Stimulated activated CD4-positive, alpha-beta T cell treated with anti-CD3 and anti-CD28 coated beads, Interleukin-2, amount 100 ng/mL, for 4 hours (primary cell): Measurements from ENCODE around the gene GPAT2.
A peak's percentile ranks its signal among the peaks of the same experiment; 100 is the strongest.
"Not testable (repeated sequence)": the region's sequence is repeated elsewhere in the genome, so short reads cannot be mapped to it uniquely, and the experiment has no call there.

Source experiments
- DNase-seq: peaks from one replicate; pipeline ENCODE4 v3.0.0-alpha.2; 2020; ENCODE audit warnings: low read depth

GPAT2 gene

GRCh38 chr2:96064760-96065159 lies 30.0 kb upstream of the GPAT2 start:
- not testable (repeated sequence) for DNase-seq

DNA sequence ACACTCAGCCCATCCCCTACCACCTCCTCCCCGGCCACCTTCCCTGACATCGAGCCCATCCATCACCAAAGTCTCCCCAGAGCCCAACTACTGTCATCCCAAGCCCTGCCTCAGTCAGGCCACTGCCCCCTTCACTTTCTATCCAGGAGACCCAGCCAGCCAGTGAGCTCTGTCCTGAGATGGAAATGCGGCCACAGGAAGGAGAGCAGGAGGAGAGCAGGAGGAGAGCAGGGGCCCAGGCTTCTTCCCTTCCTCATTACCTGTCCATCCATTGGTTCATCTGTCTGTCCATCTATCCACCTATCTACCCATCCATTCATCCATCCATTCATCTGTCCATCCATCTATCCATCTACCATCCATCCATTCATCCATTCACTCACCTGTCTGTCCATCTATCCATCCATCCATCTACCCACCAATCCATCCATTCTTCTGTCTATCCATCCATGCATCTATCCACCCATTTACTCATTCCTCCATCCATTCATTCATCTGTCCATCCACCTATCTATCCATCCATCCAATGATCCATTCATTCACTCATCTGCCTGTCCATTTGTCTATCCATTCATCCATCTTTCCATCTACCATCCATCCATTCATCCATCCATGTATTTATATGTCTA lies 29.4 kb upstream of the GPAT2 start:
- not testable (repeated sequence) for DNase-seq

- DNase-seq, result peak; percentile 36
Observed at GRCh38 chr2:96063116-96063899, 28.6 kb upstream of the GPAT2 start.

GRCh38 chr2:96062483-96062882 lies 27.8 kb upstream of the GPAT2 start:
- DNase-seq, result not testable (repeated sequence)

DNA sequence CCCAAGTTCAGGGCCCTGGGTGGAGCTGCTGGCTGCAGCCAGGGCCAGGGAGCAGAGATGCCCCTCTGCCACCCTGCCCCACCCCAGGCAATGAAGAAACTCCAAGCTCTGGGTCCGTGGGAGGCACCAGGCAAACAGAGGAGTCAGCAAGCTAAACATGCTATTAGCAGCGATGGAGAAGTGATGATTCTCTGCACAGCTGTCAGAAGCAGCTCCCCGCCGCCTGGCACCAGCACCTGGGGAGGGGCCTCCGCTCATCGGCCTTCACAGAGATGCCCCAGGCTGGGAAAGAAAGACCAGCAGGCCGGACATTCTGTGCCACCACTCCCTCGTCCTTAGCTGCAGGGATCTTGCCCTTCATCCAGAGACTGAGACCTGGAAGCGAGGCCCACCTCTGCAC lies 27.2 kb upstream of the GPAT2 start:
- not testable (repeated sequence) for DNase-seq

DNA sequence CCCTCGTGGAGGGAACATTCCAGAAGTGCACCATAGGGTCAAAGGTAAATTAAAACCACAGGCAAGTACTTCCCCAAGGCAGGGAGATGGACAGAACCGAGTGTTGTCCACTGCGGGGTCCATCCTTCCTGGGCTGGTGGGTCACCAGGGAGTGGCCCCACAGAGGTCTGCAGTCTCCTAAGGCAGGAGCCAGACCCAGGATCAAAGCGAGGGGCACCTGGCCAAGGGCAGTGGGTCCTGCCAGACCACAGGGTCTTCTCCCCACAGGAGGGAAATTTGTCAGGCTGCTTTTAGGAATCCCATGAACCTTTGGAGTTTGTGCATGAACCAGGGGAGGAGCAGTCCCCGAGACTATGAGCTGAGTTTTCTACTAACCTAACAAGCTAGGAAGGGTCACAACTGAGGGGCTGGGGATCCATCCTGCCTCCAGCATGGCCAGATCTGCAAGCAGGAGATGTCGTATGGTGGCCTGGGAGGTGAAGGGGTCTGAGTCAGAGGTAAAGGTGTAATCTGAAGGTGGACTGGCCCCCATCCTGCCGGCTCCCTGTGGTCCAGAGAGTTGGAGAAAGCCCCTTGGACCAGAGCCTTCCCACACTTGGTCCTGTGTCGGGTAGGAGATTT lies 26.6 kb upstream of the GPAT2 start:
- DNase-seq, result not testable (repeated sequence)

- DNase-seq, result not testable (repeated sequence)
Observed at GRCh38 chr2:96060325-96060724, 25.6 kb upstream of the GPAT2 start.

DNA sequence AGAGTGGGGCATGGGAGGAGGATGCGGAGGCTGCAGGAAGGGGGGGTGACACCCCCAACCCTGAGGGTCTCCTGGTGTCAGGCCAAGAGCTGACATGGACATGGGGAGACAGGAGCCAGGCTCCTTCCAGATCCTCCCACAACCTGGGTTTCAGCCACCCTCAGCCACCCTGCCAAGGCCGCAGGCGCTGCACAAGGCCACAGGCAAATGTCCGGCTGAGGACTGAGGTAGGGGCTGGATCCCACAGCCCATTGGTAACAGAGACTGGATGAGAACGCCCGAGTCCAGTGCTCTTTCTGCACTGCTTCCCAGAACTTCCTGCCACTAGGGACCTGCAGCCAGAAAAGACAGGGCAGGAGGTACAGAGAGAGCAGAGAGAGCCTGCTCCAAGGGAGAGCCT lies 24.7 kb upstream of the GPAT2 start:
- DNase-seq, result not testable (repeated sequence)

DNA sequence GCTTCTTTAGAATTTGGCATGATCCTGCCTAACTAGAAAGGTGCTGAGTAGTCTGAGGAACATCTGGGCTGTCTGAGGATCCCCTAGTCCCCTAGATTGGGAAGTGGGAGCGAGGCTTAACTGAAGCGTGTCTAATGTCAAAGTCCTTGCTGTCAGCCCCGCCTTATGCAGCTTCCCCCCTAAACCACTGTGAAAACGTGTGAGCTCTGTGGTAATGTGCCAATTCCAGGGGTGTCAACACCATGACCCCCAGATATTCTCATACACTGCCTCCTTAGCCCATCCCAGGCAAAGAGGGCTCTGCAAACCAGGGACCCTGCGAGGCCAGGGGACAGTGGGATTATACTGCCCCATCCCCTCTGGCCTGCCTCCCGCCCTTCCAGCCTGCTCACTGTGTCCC lies 21.1 kb upstream of the GPAT2 start:
- DNase-seq, result not testable (repeated sequence)

GRCh38 chr2:96054537-96054936 lies 19.8 kb upstream of the GPAT2 start:
- not testable (repeated sequence) for DNase-seq

DNA sequence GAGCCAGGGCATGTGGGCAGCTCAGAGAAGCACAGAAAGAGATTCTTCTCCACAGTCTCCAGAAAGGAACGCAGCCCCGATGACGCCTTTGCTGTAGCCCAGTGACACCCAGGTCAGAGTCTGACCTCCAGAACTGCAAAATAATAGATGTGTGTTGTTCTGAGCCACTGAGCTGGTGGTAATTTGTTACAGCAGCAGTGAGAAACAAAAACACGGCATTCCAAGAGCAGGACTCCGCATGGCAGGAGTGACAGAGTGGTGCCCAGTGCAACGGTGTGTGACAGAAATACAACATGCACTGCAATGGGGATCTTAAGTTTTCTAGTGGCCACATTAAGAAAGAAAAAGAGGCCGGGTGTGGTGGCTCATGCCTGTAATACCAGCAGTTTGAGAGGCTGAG lies 18.7 kb upstream of the GPAT2 start:
- not testable (repeated sequence) for DNase-seq

DNA sequence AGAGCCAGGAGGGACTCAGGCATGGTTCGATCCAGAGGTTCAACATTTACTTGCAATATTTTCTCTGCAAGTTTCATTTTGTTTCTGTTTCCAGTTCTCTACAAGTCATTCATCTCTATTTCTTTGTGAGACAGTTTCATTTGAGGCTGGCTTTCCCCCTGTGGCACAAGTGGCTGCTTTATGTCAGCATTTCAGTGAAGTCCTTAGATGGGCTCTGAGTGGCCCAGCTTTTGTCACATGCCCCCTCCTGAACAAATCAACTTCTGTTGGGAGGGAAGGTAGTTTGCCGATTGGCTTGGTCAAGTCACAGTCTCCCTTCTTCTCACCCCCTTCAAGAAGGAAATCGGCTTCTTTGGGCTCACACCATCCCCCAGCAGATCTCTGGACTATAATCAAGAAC lies 17.9 kb upstream of the GPAT2 start:
- DNase-seq, result not testable (repeated sequence)

DNA sequence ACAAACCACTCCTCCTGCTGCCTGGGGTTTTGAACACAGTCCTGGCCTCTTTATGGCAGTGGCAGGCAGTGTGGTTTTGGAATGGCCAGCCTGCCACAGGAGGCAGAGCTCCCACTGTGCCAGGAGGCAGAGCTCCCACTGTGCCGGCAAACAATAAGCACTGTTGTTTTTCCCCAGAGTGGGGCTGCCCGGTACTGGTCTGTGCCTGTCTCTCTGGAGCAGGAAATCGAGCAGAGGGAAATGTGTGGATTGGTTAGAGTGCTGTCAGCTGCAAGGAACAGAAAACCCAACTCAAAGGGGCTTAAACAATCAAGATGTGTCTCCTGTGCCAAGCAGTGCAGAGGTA lies 15.2 kb upstream of the GPAT2 start:
- DNase-seq, result not testable (repeated sequence)

DNA sequence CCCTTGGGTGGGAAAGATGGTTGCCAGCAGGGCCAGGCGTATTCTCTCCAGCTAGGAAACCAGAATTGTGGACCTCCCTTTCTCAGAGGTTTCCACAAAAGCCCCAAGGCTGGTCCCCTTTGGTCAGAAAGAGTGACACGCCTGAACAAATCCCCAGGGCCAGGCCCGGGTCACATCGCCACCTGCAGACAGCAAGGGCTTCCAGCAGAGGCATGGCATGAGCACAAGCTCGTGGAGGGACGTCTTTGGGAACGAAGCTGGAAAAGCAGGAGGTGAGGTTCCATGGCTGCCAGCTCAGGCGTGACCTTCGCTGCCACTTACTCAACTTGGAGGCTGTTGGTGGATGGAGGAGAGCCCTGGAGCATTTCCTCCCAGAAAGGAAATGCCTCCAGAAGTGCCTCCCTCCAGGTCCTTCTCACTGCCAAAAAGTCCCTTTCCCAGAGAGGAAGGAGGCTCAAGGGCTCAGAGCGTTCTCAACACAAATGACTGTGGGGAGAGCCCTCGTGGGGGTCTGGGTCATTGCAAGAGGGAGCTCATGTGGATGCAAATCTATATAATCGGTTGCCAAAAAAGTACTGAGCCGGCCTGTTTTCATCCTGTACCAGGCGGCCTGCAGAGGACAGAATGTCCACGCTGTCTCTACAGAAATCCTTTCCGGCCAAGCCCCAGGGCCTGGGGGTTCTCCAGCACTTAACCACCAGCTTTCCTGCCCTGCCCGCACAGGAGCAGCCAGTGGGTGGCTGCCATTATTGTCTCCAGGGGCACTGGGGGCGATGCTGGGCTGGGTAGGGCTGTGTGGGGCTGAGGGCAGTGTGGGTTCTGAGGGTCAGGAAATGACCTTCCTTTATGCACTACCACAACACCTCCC lies 14.6 kb upstream of the GPAT2 start:
- not testable (repeated sequence) for DNase-seq

GRCh38 chr2:96035554-96035953 lies 838 bp upstream of the GPAT2 start:
- DNase-seq, result not testable (repeated sequence)

- not testable (repeated sequence) for DNase-seq
Observed at GRCh38 chr2:96033997-96034396, 719 bp downstream of the GPAT2 start.

DNA sequence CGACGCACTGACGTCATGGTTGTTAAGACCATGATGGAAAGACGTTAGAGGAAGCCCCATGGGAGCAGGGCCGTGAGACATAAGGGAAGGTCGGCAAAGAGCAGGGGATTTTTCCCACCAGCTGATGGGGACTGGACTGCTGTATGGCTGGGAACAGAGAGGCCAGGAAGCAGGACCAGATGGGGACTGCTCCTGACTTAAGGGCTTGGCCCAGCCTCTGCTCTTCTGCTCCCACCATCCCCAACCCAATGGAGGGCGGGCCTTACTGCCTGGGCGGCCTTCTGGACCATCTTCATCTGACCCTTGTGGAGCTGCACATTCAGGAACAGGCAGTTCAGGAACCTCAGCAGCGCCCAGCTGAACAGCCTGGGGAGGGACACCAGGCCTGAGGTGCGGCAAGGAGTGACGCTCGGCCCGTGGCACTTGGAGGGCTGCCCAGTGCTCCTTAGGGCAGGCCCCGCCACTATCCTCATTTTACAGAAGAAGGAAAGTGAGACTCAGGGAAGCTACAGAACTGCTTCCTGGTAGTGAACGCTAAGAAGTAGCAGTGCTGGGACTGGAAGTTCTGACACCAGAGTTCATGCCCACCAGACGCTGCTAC lies 6.9 kb downstream of the GPAT2 start:
- DNase-seq, result not testable (repeated sequence)

GRCh38 chr2:96025755-96026154 lies 9.0 kb downstream of the GPAT2 start:
- not testable (repeated sequence) for DNase-seq

GRCh38 chr2:96025194-96025492 lies 9.6 kb downstream of the GPAT2 start:
- DNase-seq, result no peak

DNA sequence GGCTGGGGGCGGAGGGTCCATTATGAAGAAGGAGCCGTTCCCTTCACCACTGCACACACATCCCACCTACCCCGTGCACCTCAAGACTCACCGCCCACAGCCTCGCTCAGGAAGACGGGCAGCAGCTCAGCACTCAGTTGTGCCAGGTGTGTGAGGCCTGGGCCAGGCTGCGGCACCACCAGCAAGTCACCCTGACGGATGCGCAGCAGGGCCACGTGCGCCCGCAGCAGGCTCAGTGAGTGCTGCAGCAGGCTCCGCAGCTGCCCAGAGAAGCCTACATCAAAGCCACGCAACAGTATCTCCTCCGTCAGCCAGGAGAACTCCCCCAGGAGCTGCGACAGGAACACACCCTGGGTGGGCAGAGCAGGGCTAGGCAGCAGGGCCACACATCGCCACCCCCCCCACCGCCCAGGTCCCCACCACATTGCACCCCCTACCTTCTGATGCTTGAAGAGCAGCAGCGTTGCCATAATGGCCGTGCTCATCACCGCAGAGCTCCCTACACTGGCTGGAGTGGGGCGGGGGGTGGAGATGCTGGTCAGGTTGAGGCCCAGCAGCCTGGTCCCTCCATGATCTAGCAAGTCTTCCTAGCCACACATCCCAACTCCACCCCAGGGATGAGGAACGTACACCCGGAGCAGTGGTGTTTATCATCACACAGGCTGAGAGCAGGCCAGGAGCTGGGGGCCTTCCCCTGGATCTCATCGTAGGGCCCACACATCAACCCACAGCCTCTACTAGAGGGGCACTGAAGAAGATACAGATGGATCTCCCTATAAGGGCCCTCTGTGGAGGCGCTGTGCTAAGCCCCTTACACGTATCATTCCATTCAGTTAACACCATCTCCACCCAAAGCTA lies 10.2 kb downstream of the GPAT2 start:
- DNase-seq, result no peak

- not testable (repeated sequence) for DNase-seq
Observed at GRCh38 chr2:96023701-96024100, 11.0 kb downstream of the GPAT2 start.
